Transverse colon (tissue), 4 donors: ENCODE data around the gene TTC28.

Source experiments
- EP300 ChIP-seq: sonication (generic); formaldehyde crosslinking; IDR thresholded peaks from one replicate; pipeline ENCODE4 v1.6.1; 2017; ENCODE audit warnings: antibody characterized with exemption, low read depth
- POLR2A ChIP-seq: fragments of 450-650 bp; IDR thresholded peaks from one replicate; pipeline ENCODE4 v1.6.1; 2016; ENCODE audit warnings: antibody characterized with exemption, mild to moderate bottlenecking, moderate library complexity
- POLR2AphosphoS5 ChIP-seq, 3 donors: sonication (generic); formaldehyde crosslinking; IDR thresholded peaks; one replicate each; pipeline ENCODE4 v1.6.1; 2016; ENCODE audit warnings: antibody characterized with exemption in 3 of 3
- TF ChIP-seq, protein P1 (sequence below), 5 experiments: fragments of 200-600 bp in 3 of 5; fragments of 450-650 bp in 2 of 5; sonication (generic) in 3 of 5; IDR thresholded peaks; 1 replicate in 2 of 5; 2 replicates in 3 of 5; pipeline ENCODE4 v1.5.1; 2016 to 2017; ENCODE audit warnings: antibody characterized with exemption in 5 of 5, inconsistent platforms in 3 of 5, mild to moderate bottlenecking in 2 of 5, moderate library complexity in 1 of 5

DNA sequence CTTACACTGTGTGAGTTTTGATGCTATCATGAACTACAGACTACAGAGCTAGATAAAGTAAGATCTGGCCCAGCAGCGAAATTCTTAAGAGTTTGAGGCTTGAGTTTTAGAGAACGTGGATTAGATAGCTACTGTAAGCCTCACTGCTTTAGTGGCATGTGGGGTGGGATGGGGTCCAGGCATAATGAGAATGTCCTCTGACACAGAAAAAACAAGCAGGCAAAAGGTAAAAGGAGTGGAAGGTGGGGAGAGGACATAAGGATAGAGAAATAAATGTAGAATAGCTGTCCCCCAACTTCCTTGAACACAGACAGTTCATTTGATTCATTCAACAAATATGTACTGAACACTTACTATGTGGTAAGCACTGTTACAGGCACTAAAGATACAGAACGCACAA lies 436.1 kb downstream of the TTC28 start:
- TF ChIP-seq, protein P1, sequence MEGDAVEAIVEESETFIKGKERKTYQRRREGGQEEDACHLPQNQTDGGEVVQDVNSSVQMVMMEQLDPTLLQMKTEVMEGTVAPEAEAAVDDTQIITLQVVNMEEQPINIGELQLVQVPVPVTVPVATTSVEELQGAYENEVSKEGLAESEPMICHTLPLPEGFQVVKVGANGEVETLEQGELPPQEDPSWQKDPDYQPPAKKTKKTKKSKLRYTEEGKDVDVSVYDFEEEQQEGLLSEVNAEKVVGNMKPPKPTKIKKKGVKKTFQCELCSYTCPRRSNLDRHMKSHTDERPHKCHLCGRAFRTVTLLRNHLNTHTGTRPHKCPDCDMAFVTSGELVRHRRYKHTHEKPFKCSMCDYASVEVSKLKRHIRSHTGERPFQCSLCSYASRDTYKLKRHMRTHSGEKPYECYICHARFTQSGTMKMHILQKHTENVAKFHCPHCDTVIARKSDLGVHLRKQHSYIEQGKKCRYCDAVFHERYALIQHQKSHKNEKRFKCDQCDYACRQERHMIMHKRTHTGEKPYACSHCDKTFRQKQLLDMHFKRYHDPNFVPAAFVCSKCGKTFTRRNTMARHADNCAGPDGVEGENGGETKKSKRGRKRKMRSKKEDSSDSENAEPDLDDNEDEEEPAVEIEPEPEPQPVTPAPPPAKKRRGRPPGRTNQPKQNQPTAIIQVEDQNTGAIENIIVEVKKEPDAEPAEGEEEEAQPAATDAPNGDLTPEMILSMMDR (IDR thresholded peaks at IDR 0.05), result no peak
- TF ChIP-seq EP300 (no peak), POLR2A (no peak), POLR2AphosphoS5 (IDR thresholded peaks at IDR 0.05) (no peak)
